ENCODE data around the gene HCAR2. TPM values are rescaled to one million over a fixed set of nuclear protein-coding genes. Genes with fewer than 3 reads are reported as not detected.
"Not testable (repeated sequence)": the region's sequence is repeated elsewhere in the genome, so short reads cannot be mapped to it uniquely, and the experiment has no call there.

The HCAR2 gene
- not detected for total RNA-seq

DNA sequence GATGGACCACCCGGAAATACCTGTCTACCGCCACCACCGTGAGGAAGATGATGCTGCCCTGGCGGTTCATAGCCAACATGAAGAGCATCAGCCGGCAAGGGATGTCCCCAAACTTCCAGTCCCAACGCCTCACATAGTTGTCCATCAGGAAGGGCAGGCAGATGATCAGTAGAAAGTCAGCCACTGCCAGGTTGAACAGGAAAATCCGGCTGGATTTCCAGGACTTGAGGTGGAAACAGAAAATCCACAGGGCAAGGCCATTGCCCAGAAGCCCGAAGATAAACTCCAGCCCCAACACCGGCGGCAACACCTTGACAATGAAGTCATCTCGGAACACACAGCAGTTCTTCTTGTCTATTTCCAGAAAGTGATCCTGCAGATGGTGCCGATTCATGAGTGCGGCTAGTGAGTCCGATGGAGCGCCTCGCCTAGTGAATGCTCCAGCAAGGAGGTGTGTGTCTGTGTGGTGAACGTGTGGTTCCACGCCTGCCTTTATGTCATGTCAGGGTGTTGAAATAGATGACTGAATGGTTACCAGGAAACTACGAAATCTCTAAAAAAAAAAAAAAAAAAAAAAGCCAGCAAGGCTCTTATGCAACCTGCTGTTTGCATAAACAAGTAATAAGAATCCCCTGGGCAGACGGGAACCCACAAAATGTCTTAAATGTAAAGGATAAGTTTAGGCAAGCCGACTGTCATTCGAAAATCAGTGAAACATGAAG, at the start of gene HCAR2:
Gene HCAR2, minus strand, starts transcription at position 468 of the 722 bp plus-strand sequence. Its CDS starts 74 bp downstream, at position 394.
- H3K27me3 Mint-ChIP-seq (ENCODE audit: low read depth); H3K4me1 Mint-ChIP-seq (ENCODE audit: low read depth); H3K27ac Mint-ChIP-seq; H3K4me3 Mint-ChIP-seq; CTCF ChIA-PET; H3K9me3 Mint-ChIP-seq; H3K36me3 Mint-ChIP-seq (ENCODE audit: low read depth); DNase-seq; intact Hi-C loops (cut with micrococcal nuclease): not testable (repeated sequence)

DNA sequence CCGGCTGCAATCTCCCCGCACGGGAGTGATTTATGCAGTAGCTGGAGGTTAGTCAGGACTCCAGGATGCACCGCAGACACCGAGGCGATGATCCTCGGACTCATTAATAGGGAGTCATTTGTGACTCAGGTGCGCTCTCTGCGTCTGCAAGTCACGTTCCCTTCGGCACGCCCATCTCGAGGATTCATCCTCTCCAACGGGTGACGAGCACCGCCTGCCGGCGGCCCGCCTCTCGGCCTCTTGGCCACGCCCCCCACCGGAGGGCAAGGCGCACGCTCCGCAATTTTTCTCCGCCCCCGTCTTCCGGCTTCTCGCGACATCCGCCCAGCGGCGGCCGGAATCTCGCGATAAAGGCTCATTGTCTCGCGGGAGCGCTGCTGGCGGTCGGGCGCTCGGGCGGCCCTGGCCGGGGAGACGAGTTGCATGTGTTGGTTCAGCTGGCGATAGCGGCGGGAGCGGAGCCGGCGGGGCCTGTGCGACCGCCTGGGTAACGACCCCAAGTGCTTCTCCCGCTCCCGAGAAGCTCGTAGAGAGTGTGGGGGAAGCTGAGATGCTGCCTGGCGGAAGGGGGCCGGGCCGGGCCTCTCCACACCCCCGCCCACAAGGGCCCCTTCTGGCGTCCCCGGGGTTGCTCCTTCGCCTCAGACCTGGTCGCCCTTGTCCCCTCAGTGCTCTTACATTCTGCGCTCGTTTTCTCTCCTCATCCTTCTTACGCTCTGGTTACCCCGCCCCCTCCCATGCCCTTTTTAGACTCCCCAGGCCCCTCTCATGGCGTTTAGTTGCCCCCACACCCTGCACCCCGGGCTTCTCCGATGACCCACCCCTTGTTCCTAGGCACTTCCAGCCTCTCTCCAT, 49.5 kb upstream of the HCAR2 start, which contains the start of gene DENR:
Gene DENR, plus strand, starts transcription at position 361 of the 855 bp plus-strand sequence. CDS start 878 bp downstream, outside the sequence.
- peak; percentile 100 for DNase-seq
- Mint-ChIP-seq H3K9me3 (no peaks in the 10 kb centered on the region), H3K36me3 (ENCODE audit: low read depth) (peaks cover 30% of the 10 kb centered on the region), H3K4me1 (ENCODE audit: low read depth) (peaks cover 51% of the 10 kb centered on the region), H3K27ac (peak within 1 kb of the TSS; percentile 90), H3K4me3 (peak within 1 kb of the TSS; percentile 98), H3K27me3 (ENCODE audit: low read depth) (no peaks in the 10 kb centered on the region)
- intact Hi-C loops (cut with micrococcal nuclease), result loop anchor here (1.0 to 10.0 kb wide), 12 partner anchors 19 to 528 kb away; partner anchors contain the start of genes CCDC62, CLIP1, DIABLO and KNTC1
- CTCF ChIA-PET, result interaction anchor here (0.6 to 2.5 kb wide), 8 partner anchors 8 to 479 kb away, joined by 3 to 24 read pairs (median 3); no protein-coding TSS in a partner anchor

DNA sequence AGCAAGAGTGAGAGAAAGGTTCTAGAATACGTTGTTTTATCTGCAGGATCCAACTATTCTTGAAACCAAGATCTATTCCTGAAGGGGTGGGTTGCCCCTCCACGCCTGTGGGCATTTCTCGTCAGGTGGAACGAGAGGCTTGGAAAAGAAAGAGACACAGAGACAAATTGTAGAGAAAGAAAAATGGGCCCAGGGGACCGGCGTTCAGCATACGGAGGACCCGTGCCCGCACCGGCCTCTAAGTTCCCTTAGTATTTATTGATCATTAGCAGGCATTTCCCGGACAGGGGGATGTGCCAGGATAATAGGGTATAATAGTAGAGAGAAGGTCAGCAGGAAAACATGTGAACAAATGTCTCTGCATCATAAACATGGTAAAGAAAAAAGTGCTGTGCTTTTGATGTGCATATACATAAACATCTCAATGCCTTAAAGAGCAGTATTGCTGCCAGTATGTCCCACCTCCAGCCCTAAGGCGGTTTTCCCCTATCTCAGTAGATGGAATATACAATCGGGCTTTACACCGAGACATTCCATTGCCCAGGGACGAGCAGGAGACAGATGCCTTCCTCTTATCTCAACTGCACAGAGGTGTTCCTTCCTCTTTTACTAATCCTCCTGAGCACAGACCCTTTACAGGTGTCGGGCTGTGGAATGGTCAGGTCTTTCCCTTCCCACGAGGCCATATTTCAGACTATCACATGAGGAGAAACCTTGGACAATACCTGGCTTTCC, 47.8 kb upstream of the HCAR2 start:
- H3K27me3 Mint-ChIP-seq (ENCODE audit: low read depth); DNase-seq; H3K9me3 Mint-ChIP-seq: not testable (repeated sequence)
- Mint-ChIP-seq H3K27ac (peak overlapping the region; percentile 57), H3K36me3 (ENCODE audit: low read depth) (peaks cover 20% of the 10 kb centered on the region), H3K4me1 (ENCODE audit: low read depth) (peaks cover 44% of the 10 kb centered on the region), H3K4me3 (peak overlapping the region; percentile 98)
- CTCF ChIA-PET, result interaction anchor here (0.6 kb wide), 1 partner anchor 69 kb away, joined by 3 read pairs; no protein-coding TSS in a partner anchor
- intact Hi-C loops (cut with micrococcal nuclease), result loop anchor here (10.0 kb wide), 1 partner anchor 526 kb away; the partner anchor contains the start of gene DIABLO

DNA sequence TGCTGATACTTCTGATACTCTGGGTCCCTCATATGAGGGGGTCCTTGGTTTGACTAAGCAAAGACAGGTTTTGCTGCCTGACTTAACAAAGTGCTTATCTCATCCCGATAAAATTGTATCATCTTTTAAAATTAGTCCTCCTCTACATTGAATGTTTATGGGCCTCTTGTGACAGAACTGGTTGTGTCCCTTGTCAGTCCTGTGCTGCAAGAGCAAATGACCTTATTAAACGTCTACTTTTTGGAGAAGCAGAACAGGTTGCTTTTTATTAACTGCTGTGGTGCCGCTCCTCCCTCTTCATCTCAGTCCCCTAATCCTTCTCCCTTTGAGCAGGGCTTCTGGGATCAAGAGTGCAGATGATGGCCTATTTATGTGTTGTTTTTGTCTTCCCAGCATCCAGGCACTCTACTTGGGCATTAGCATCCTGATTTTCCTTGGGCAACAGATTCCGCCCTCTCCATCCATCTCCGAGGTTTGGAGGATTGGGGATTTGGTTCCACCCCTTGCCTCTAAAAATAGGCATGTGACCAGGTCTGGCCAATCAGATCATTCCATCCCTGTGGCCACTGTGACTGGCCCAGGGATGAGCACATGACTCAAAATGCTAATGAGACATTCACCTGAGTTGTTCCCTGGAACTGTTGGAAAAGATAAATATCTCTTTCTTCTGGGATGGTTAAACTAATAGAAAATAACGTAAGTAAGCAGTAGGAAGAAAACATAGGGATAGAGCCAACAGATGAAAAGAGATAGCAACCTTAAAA, 46.6 kb upstream of the HCAR2 start:
- CTCF ChIA-PET, result interaction anchor here (0.6 kb wide), 1 partner anchor 67 kb away, joined by 3 read pairs; no protein-coding TSS in a partner anchor
- H3K27me3 Mint-ChIP-seq (ENCODE audit: low read depth), result no peaks in the 10 kb centered on the region
- peaks cover 35% of the 10 kb centered on the region for H3K4me1 Mint-ChIP-seq (ENCODE audit: low read depth)
- DNase-seq, result no peak
- no peak overlapping the region for H3K4me3 Mint-ChIP-seq
- H3K27ac Mint-ChIP-seq, result no peak overlapping the region
- peaks cover 11% of the 10 kb centered on the region for H3K36me3 Mint-ChIP-seq (ENCODE audit: low read depth)
- no peaks in the 10 kb centered on the region for H3K9me3 Mint-ChIP-seq
- intact Hi-C loops (cut with micrococcal nuclease), result loop anchor here (10.0 kb wide), 1 partner anchor 525 kb away; the partner anchor contains the start of gene DIABLO

DNA sequence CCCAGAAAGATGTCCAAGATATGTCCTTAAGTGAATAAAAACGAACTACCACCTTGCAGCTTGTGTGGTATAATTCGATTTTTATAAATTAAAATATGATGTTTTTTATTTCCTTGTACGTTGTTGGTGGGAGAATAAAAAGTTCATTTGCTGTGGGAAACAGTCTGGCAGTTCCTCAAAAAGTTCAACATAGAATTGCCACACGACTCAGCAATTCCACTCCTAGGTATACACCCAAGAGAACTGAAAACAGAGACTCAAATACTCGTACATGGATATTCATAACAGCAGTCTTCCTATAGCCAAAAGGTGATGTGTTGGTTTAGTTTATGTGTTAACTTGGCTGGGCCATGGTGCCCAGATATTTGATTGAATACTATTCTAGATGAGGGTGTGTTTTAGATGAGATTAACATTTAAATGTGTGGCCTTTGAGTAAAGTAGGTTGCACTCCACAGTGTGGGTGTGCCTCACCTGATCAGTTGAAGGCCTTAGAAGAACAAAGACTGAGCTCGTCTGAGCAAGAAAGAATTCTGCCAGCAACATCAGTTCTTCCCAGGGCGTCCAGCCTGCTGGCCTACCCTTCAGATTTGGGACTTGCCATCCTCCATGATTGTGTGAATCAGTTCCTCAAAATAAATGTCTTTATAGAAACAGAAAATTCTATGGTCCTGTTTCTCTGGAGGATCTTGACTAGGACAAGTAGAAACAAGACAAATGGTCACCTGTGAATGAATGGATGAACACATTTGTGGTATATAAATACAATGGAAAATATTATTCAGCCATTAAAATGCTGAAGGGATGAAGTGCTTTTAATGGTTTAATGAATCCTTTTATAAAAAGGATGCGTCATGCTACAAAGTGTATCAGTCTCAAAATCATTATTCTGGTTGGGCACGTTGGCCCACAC, 44.3 kb upstream of the HCAR2 start:
- intact Hi-C loops (cut with micrococcal nuclease), result no loop called here
- H3K27ac Mint-ChIP-seq, result no peak overlapping the region
- CTCF ChIA-PET, result interaction anchor here (0.7 kb wide), 1 partner anchor 133 kb away, joined by 3 read pairs; no protein-coding TSS in a partner anchor

DNA sequence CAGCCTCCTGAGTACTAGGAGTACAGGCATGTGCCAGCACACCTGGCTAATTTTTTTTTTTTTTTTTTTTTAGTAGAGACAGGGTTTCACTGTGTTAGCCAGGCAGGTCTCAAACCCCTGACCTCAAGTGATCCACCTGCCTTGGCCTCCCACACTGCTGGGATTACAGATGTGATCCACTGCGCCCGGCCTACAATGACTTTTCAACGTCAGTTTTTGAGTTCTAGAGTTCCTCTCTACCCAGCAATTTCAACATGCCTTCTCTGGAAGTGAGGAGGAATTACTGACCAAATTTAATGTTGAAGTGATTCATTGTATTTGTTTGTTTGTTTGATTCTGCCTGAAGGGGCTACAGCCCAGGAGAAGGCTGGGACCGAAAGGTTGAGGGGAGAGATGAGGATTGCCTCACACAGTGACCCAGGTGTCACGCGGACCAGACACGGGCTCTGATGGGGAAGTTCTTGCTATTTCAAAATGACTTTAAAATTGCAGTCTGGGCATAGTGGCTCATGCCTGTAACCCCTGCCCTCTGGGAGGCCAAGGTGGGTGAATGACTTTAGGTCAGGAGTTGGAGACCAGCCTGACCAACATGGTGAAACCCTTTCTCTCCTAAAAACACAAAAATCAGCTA, 40.9 kb upstream of the HCAR2 start:
- CTCF ChIA-PET, result interaction anchor here (0.8 kb wide), 1 partner anchor 9 kb away, joined by 4 read pairs; the partner anchor contains the start of gene DENR
- Mint-ChIP-seq H3K27me3 (ENCODE audit: low read depth) (no peaks in the 10 kb centered on the region), H3K27ac (no peak overlapping the region), H3K9me3 (no peaks in the 10 kb centered on the region), H3K4me3 (no peak overlapping the region), H3K36me3 (ENCODE audit: low read depth) (no peaks in the 10 kb centered on the region), H3K4me1 (ENCODE audit: low read depth) (peaks cover 6% of the 10 kb centered on the region)
- no peak for DNase-seq
- intact Hi-C loops (cut with micrococcal nuclease), result no loop called here

More for the DNA sequence above, 44.3 kb upstream of the HCAR2 start:
- H3K9me3 Mint-ChIP-seq, result no peaks in the 10 kb centered on the region
- peaks cover 20% of the 10 kb centered on the region for H3K4me1 Mint-ChIP-seq (ENCODE audit: low read depth)
- H3K36me3 Mint-ChIP-seq (ENCODE audit: low read depth), result no peaks in the 10 kb centered on the region
- no peak overlapping the region for H3K4me3 Mint-ChIP-seq
- DNase-seq, result no peak
- no peaks in the 10 kb centered on the region for H3K27me3 Mint-ChIP-seq (ENCODE audit: low read depth)

DNA sequence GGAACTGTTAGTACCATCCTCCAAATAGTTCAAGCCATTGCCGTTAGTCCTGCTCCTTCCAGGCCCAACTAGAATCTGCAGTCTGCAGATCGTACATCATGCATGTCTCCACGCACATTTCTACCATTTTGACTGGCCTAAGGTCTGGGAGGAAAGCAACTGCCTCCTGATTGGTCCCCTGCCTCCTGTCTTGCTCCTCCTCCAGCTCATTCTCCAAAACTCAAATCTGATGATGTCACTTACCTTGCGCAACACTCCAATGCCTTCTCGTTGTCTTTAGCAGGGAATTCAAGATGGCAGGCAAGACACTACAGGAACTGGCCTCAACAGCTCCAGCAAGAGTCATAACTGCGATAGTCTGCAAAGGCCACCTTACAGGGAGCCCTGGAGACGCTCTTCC, 37.2 kb upstream of the HCAR2 start:
- Mint-ChIP-seq H3K9me3 (peaks cover 2% of the 10 kb centered on the region), H3K4me3 (no peak overlapping the region), H3K4me1 (ENCODE audit: low read depth) (peaks cover 8% of the 10 kb centered on the region), H3K27me3 (ENCODE audit: low read depth) (no peaks in the 10 kb centered on the region), H3K27ac (no peak overlapping the region), H3K36me3 (ENCODE audit: low read depth) (no peaks in the 10 kb centered on the region)
- intact Hi-C loops (cut with micrococcal nuclease), result no loop called here
- no peak for DNase-seq
- CTCF ChIA-PET, result interaction anchor here (0.8 kb wide), 1 partner anchor 18 kb away, joined by 3 read pairs; no protein-coding TSS in a partner anchor

DNA sequence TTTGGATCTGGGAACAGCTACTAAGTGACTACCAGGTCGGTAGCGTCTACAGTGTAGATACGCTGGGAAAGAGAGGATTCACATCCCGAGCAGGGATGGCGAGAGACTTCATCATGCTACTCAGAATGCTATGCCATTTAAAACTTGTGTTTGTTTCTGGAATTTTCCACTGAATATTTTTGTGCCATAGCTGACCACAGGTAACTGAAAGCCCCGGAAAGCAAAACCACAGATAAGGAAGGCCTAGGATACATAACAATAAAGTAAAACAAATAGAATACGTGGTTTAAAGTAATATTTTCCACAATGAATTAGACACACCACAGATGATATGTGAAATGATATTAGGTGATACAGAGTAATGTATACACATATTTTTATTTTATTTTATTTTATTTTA, 35.4 kb upstream of the HCAR2 start:
- CTCF ChIA-PET, result no interaction called here
- no peak for DNase-seq
- H3K27ac Mint-ChIP-seq, result no peak overlapping the region
- no peak overlapping the region for H3K4me3 Mint-ChIP-seq
- peaks cover 2% of the 10 kb centered on the region for H3K9me3 Mint-ChIP-seq
- peaks cover 15% of the 10 kb centered on the region for H3K4me1 Mint-ChIP-seq (ENCODE audit: low read depth)
- no peaks in the 10 kb centered on the region for H3K36me3 Mint-ChIP-seq (ENCODE audit: low read depth)
- H3K27me3 Mint-ChIP-seq (ENCODE audit: low read depth), result no peaks in the 10 kb centered on the region
- intact Hi-C loops (cut with micrococcal nuclease), result no loop called here

DNA sequence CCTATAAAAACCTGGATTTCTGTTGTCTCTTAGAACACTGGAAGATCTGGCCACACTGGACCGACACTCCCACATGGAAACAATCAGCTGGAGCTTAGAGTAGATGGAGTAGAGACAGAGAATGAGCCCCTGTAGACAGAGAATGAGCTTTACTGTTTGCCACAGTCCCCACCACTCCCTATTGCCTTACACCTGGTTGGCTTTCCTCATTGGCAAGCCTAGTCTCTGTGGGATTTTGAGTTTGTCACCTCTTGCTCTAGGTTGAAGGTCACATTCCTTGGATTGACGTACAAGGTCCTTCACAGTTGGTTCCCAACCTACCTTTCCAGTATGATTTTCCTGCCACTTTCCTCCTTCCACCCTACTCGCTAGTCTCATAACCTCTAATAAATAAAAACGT, 29.5 kb upstream of the HCAR2 start:
- no peak overlapping the region for H3K4me3 Mint-ChIP-seq
- no peak for DNase-seq
- intact Hi-C loops (cut with micrococcal nuclease), result loop anchor here (1.0 to 5.0 kb wide), 8 partner anchors 12 to 980 kb away; partner anchors contain the start of genes ATP6V0A2, CLIP1, DENR and KNTC1
- H3K9me3 Mint-ChIP-seq, result peaks cover 5% of the 10 kb centered on the region
- peak overlapping the region; percentile 89 for H3K27ac Mint-ChIP-seq
- H3K27me3 Mint-ChIP-seq (ENCODE audit: low read depth), result no peaks in the 10 kb centered on the region
- peaks cover 72% of the 10 kb centered on the region for H3K4me1 Mint-ChIP-seq (ENCODE audit: low read depth)
- CTCF ChIA-PET, result interaction anchor here (0.7 to 1.2 kb wide), 3 partner anchors 20 to 515 kb away, joined by 3 to 4 read pairs (median 3); partner anchors contain the start of genes DENR and ZCCHC8
- H3K36me3 Mint-ChIP-seq (ENCODE audit: low read depth), result no peaks in the 10 kb centered on the region

DNA sequence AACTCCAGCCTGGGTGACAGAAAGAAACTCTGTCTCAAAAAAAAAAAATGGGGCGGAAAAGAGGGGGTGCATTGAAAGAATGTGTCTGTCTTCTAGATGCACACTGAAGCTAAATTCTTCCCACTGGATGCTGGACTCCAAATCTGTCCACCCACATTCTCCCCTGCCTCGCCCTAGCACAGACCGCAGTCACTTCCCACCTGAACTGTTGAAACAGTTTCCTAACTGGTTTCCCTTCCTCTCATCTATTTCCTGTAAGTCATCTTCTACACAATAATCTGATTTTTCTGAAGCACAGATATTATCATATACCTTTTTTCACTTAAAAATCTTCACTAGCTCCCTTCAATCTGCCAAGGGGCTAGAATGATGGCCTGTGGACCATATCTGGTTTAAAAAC, 29.0 kb upstream of the HCAR2 start:
- Mint-ChIP-seq H3K9me3 (peaks cover 5% of the 10 kb centered on the region), H3K27me3 (ENCODE audit: low read depth) (no peaks in the 10 kb centered on the region), H3K36me3 (ENCODE audit: low read depth) (no peaks in the 10 kb centered on the region), H3K27ac (peak overlapping the region; percentile 89), H3K4me3 (no peak overlapping the region), H3K4me1 (ENCODE audit: low read depth) (peaks cover 75% of the 10 kb centered on the region)
- intact Hi-C loops (cut with micrococcal nuclease), result loop anchor here (2.0 to 5.0 kb wide), 3 partner anchors 205 to 980 kb away; partner anchors contain the start of genes ATP6V0A2, CLIP1, KNTC1 and RSRC2
- DNase-seq, result peak; percentile 69
- CTCF ChIA-PET, result interaction anchor here (0.7 to 1.2 kb wide), 3 partner anchors 21 to 515 kb away, joined by 3 to 4 read pairs (median 3); partner anchors contain the start of genes DENR and ZCCHC8
